Colonic mucosa (tissue), 4 donors: Measurements from ENCODE around the gene TFAP2B. TPM values are rescaled to one million over a fixed set of nuclear protein-coding genes. Genes with fewer than 3 reads are reported as not detected.

Experiments used
- DNase-seq: peaks from one replicate; pipeline ENCODE4 v3.0.0-alpha.2; 2020
- H3K27ac ChIP-seq: fragments of 200-600 bp; one replicate; pipeline ENCODE4 v1.8.0; 2021
- H3K27me3 ChIP-seq: fragments of 200-600 bp; one replicate; pipeline ENCODE4 v1.8.0; 2021
- H3K36me3 ChIP-seq: fragments of 200-600 bp; one replicate; pipeline ENCODE4 v1.8.0; 2021
- H3K4me1 ChIP-seq: fragments of 200-600 bp; one replicate; pipeline ENCODE4 v1.8.0; 2021; ENCODE audit warnings: mild to moderate bottlenecking
- H3K4me3 ChIP-seq: fragments of 200-600 bp; one replicate; pipeline ENCODE4 v1.8.0; 2021
- H3K9ac ChIP-seq, 2 donors: one replicate each; pipeline ENCODE4 v1.7.0; 2013; ENCODE audit warnings: control low read depth in 2 of 2, low read depth in 2 of 2, low read length in 2 of 2
- H3K9me3 ChIP-seq: fragments of 200-600 bp; one replicate; pipeline ENCODE4 v1.8.0; 2021
- intact Hi-C: fragments of 100-400 bp; cut with DNase I; formaldehyde crosslinking; loops from one replicate; pipeline ENCODE4 v1.14.1; 2022
- total RNA-seq, 2 donors: library from RNA; stranded (reverse); fragmentation: NEBNext Ultra II Directional in 1 of 2; extraction: Animal tissue kit (Norgen Biotek cat#: 25700) in 1 of 2; gene quantifications; one replicate each; pipeline ENCODE4 v1.2.1, GENCODE V29; 2021
- TF ChIP-seq, protein P1 (sequence below): fragments of 200-600 bp; IDR thresholded peaks from one replicate; pipeline ENCODE4 v1.8.0; 2022; ENCODE audit warnings: antibody characterized with exemption, mild to moderate bottlenecking
- donor health status: healthy.
- donor health status: DM: no; HTN: no; CAD: no.
- donor health status: DM: no; HTN: no; CAD: no.

Gene TFAP2B
- total RNA-seq, 2 donors from 2014 or later, result not detected

DNA sequence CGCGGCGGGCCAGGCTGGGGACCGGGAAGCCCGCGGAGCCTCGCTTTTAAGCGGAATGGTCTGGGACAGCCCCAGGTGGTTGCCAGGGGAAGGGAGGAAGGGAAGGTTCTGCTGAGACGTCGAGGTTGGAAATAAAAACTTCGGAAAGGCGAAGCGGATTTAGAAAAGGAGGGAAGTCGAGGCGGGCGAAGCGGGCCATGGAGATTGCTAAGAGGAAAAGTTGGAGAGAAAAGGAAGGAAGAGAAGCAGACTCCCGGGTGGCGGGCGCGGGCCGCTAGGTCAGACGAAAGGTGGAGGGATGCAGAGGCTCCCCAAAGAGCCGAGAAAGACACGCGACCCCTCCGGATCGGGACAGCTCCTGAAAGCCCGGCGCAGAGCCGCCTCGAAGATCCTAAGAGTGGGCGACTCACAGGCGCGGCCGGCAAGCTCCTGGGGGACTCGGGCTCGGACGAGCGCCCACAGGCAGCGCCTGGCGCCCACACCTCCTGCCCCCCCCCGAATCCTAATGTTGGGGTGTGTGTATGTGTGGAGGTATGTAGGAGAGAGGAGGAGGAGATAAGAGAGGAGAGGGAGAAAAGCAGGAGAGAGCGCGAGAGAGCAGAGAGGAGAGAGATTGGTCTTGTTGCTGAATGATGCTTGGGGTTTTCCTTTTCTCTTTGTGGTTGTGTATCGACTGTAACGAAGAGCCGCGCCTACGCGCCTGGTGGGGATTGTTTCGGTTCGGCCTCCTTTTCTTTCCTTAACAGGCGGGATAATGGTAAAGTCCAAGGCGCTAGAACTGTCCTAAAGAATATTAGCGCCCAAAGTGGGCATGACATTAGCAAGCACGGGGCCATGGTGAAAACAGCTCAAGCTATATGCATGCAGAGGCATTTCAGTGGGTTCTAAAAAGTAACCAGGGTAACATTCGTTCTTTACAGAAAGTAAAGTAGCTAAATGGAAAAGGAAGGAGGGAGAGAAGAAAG, 1.5 kb downstream of the TFAP2B start:
- H3K9me3 ChIP-seq, result no peaks in the 10 kb centered on the region
- no peak for DNase-seq
- peaks cover 76% of the 10 kb centered on the region for H3K27me3 ChIP-seq
- H3K9ac ChIP-seq, result no peak overlapping the region
- no peak overlapping the region for H3K4me3 ChIP-seq
- TF ChIP-seq, protein P1, sequence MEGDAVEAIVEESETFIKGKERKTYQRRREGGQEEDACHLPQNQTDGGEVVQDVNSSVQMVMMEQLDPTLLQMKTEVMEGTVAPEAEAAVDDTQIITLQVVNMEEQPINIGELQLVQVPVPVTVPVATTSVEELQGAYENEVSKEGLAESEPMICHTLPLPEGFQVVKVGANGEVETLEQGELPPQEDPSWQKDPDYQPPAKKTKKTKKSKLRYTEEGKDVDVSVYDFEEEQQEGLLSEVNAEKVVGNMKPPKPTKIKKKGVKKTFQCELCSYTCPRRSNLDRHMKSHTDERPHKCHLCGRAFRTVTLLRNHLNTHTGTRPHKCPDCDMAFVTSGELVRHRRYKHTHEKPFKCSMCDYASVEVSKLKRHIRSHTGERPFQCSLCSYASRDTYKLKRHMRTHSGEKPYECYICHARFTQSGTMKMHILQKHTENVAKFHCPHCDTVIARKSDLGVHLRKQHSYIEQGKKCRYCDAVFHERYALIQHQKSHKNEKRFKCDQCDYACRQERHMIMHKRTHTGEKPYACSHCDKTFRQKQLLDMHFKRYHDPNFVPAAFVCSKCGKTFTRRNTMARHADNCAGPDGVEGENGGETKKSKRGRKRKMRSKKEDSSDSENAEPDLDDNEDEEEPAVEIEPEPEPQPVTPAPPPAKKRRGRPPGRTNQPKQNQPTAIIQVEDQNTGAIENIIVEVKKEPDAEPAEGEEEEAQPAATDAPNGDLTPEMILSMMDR, result no peak
- H3K36me3 ChIP-seq, result no peaks in the 10 kb centered on the region
- intact Hi-C loops, result loop anchor here (5.0 to 10.0 kb wide), 6 partner anchors 535 to 1205 kb away; no protein-coding TSS in a partner anchor
- H3K27ac ChIP-seq, result no peak overlapping the region
- no peaks in the 10 kb centered on the region for H3K4me1 ChIP-seq

DNA sequence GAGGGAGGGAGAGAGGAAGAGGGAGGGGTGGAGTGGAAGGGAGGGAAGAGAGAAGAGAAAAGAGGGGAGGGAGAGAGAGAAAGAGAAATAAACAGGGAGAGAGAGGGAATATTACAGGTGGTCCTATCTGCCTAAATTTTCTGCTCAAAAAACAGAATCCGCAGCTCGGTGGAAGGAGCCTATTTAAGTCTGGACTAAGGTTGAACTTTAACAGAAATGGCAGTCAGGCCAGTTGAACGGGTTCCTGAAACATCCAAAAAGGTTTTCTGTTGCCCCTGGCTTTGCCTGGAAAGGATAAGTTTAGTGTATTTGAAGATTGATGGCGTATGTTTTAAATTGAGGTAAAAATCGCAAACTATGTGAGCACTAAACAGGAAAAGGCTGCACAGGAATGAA, 2.2 kb downstream of the TFAP2B start:
- peaks cover 83% of the 10 kb centered on the region for H3K27me3 ChIP-seq
- H3K9ac ChIP-seq, result no peak overlapping the region
- no peak overlapping the region for H3K4me3 ChIP-seq
- no peak overlapping the region for H3K27ac ChIP-seq
- no peaks in the 10 kb centered on the region for H3K36me3 ChIP-seq
- H3K4me1 ChIP-seq, result no peaks in the 10 kb centered on the region
- intact Hi-C loops, result no loop called here
- TF ChIP-seq, protein P1, result no peak
- DNase-seq, result no peak
- no peaks in the 10 kb centered on the region for H3K9me3 ChIP-seq

DNA sequence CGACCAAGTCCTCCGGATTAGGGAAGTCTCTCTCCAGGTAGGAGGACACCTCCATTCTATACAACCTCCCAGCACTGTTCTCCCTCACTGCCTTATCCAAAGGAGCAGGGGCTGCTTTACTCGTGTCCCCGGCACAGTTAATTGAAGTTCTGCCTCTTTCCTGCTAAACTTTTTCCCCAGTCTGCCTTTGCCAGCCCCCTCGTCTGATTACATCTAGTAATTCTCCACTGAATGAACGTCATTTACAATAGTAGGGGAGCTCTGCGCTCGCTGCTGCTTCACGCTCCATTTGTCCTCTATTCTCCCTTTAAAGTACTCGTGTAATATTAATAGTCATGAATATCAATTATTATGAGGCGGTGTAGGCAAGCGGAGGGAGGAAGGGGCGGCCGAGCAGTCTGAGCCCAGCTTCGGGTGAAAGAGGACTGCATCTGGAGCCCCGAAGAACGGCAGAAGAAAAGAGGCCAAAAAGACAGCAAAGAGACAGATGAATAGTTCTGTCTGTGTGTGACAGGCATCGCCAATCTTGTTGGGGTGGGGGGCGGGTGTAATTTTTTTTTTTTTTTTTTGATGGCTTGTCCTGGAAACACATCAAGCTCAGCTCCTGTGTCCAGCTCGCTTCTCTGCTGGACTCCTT, 2.9 kb downstream of the TFAP2B start:
- Histone ChIP-seq H3K4me1 (no peaks in the 10 kb centered on the region), H3K27me3 (peaks cover 89% of the 10 kb centered on the region), H3K27ac (no peak overlapping the region), H3K9ac (no peak overlapping the region), H3K36me3 (no peaks in the 10 kb centered on the region), H3K4me3 (no peak overlapping the region), H3K9me3 (no peaks in the 10 kb centered on the region)
- DNase-seq, result no peak
- intact Hi-C loops, result no loop called here
- TF ChIP-seq, protein P1, result no peak

DNA sequence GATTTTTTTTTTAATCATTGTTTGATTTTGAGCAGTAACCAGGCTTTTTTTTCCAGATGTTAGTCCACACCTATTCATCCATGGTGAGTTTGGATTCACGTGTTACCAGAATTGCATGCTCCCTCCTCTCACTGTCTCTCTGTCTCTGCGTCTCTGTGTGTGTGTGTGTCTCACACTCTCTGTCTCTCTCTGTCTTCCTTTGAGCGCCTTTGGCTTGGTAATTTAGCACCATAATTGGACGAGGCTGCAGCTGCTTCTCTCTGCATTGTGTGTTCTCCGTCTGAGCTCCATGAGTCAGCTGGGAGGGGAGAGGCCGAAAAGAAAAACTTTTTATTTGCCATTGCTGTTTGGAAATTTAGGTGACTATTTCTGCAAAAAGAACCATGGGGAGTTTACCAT, 3.4 kb downstream of the TFAP2B start:
- H3K27me3 ChIP-seq, result peaks cover 84% of the 10 kb centered on the region
- H3K4me3 ChIP-seq, result no peak overlapping the region
- no peaks in the 10 kb centered on the region for H3K4me1 ChIP-seq
- H3K9me3 ChIP-seq, result no peaks in the 10 kb centered on the region
- H3K36me3 ChIP-seq, result no peaks in the 10 kb centered on the region
- intact Hi-C loops, result no loop called here
- no peak overlapping the region for H3K27ac ChIP-seq
- no peak for DNase-seq
- TF ChIP-seq, protein P1, result no peak
- no peak overlapping the region for H3K9ac ChIP-seq

DNA sequence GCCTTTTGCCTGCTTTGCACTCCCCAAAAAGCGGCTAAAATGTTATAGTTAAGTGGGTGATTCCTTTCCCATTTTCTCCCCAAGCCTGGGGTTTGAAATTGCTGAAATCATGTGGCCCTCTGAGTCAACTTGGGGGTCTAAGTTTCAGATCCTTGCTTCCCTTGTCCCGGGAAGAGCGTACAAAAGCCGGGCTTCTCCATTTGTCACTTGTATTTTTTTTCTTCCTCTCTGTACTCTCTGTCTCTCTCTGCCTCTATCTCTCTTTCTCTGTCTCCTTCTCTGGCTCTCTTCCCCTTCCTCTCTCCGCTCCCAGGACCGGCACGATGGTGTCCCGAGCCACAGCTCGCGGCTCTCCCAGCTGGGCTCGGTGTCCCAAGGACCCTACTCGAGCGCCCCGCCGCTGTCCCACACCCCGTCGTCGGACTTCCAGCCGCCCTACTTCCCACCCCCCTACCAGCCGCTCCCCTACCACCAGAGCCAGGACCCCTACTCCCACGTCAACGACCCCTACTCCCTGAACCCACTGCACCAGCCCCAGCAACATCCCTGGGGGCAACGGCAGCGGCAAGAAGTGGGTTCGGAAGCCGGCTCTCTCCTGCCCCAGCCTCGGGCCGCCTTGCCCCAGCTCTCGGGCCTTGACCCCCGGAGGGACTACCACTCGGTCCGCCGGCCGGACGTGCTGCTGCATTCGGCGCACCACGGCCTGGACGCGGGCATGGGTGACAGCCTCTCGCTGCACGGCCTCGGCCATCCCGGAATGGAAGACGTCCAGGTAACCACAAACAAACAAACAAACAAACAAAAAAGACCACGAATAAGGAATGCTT, 4.6 kb downstream of the TFAP2B start:
- Histone ChIP-seq H3K4me1 (no peaks in the 10 kb centered on the region), H3K27ac (no peak overlapping the region), H3K9me3 (no peaks in the 10 kb centered on the region), H3K27me3 (peaks cover 71% of the 10 kb centered on the region), H3K9ac (no peak overlapping the region), H3K4me3 (no peak overlapping the region), H3K36me3 (no peaks in the 10 kb centered on the region)
- no peak for DNase-seq
- intact Hi-C loops, result no loop called here
- TF ChIP-seq, protein P1, result no peak
